ENCODE data around the gene IFT80.

DNA sequence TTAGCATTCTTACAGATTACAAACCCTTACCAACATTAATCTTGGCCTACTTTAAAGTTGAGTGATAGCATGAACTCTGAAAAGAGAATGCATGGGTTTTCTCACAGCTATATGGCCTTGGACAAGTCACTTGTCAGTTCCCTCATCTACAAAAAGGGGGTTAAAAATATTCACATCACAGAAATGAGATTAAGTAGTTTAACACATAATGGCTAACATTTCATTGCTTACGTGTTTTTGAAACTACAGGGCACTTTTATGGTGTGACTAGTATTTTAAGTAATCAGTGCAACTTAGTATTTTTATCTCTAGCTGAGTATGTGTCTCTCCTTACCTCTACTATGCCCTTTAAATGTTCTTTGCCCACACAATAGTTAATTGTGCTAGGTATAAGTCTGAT lies 36.7 kb upstream of the IFT80 start:
- no peak for TF ChIP-seq NFYB (CRISPR knock-in tag; conservative IDR thresholded peaks at IDR 0.05; ENCODE audit: low read depth)
- TF ChIP-seq TP53 (CRISPR knock-in tag; IDR thresholded peaks at IDR 0.05): no peak
- TF ChIP-seq, protein P1, sequence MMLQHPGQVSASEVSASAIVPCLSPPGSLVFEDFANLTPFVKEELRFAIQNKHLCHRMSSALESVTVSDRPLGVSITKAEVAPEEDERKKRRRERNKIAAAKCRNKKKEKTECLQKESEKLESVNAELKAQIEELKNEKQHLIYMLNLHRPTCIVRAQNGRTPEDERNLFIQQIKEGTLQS (CRISPR knock-in tag; conservative IDR thresholded peaks at IDR 0.05): no peak
- TF ChIP-seq, protein P2, sequence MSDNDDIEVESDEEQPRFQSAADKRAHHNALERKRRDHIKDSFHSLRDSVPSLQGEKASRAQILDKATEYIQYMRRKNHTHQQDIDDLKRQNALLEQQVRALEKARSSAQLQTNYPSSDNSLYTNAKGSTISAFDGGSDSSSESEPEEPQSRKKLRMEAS (CRISPR knock-in tag; IDR thresholded peaks at IDR 0.05): no peak
- TF ChIP-seq, protein P3, sequence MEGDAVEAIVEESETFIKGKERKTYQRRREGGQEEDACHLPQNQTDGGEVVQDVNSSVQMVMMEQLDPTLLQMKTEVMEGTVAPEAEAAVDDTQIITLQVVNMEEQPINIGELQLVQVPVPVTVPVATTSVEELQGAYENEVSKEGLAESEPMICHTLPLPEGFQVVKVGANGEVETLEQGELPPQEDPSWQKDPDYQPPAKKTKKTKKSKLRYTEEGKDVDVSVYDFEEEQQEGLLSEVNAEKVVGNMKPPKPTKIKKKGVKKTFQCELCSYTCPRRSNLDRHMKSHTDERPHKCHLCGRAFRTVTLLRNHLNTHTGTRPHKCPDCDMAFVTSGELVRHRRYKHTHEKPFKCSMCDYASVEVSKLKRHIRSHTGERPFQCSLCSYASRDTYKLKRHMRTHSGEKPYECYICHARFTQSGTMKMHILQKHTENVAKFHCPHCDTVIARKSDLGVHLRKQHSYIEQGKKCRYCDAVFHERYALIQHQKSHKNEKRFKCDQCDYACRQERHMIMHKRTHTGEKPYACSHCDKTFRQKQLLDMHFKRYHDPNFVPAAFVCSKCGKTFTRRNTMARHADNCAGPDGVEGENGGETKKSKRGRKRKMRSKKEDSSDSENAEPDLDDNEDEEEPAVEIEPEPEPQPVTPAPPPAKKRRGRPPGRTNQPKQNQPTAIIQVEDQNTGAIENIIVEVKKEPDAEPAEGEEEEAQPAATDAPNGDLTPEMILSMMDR (IDR thresholded peaks at IDR 0.05): no peak
- no peak for TF ChIP-seq FOXK1 (CRISPR knock-in tag; IDR thresholded peaks at IDR 0.05)
- no peak for TF ChIP-seq SP1 (CRISPR knock-in tag; conservative IDR thresholded peaks at IDR 0.05)
- TF ChIP-seq RELA (CRISPR knock-in tag; IDR thresholded peaks at IDR 0.05; ENCODE audit: borderline replicate concordance): no peak
- TF ChIP-seq, protein P4, sequence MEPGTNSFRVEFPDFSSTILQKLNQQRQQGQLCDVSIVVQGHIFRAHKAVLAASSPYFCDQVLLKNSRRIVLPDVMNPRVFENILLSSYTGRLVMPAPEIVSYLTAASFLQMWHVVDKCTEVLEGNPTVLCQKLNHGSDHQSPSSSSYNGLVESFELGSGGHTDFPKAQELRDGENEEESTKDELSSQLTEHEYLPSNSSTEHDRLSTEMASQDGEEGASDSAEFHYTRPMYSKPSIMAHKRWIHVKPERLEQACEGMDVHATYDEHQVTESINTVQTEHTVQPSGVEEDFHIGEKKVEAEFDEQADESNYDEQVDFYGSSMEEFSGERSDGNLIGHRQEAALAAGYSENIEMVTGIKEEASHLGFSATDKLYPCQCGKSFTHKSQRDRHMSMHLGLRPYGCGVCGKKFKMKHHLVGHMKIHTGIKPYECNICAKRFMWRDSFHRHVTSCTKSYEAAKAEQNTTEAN (CRISPR knock-in tag; IDR thresholded peaks at IDR 0.05): no peak
- no peak for TF ChIP-seq NR2C2 (CRISPR knock-in tag; IDR thresholded peaks at IDR 0.05)

Data from WTC11 (cell line).